Gastroesophageal sphincter (tissue), 3 donors: ENCODE results near the gene ROCK2.

Experiments
- EP300 ChIP-seq: sonication (generic); formaldehyde crosslinking; IDR thresholded peaks from one replicate; pipeline ENCODE4 v1.6.1; 2017; ENCODE audit warnings: antibody characterized with exemption, mild to moderate bottlenecking
- POLR2AphosphoS5 ChIP-seq: sonication (generic); formaldehyde crosslinking; IDR thresholded peaks from one replicate; pipeline ENCODE4 v1.6.1; 2017; ENCODE audit warnings: antibody characterized with exemption
- TF ChIP-seq, protein P1 (sequence below), 4 experiments: fragments of 200-600 bp in 2 of 4; fragments of 450-650 bp in 2 of 4; sonication (generic) in 1 of 4; IDR thresholded peaks; one replicate each; pipeline ENCODE4 v1.5.1; 2017 to 2019; ENCODE audit warnings: antibody characterized with exemption in 4 of 4, mild to moderate bottlenecking in 2 of 4, moderate library complexity in 2 of 4

DNA sequence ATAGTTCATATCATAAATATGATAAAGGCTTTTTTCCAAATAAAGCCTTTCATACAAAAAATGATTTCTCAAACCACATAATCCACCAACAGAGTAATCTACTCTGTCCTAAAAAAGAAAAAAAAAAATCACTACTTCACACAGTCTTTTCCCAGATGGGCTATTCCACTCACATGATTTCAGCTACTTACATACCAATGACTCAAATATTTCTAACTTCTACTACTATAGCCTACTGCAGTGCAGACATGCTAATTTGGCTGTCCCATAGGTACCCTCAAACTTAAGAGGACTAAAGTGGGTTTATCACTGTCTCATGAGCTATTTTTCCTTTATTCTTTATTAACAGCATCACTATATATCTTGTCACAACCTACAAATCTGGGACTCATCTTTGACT is 131.8 kb downstream of the ROCK2 start:
- TF ChIP-seq EP300 = no peak
- TF ChIP-seq, protein P1, sequence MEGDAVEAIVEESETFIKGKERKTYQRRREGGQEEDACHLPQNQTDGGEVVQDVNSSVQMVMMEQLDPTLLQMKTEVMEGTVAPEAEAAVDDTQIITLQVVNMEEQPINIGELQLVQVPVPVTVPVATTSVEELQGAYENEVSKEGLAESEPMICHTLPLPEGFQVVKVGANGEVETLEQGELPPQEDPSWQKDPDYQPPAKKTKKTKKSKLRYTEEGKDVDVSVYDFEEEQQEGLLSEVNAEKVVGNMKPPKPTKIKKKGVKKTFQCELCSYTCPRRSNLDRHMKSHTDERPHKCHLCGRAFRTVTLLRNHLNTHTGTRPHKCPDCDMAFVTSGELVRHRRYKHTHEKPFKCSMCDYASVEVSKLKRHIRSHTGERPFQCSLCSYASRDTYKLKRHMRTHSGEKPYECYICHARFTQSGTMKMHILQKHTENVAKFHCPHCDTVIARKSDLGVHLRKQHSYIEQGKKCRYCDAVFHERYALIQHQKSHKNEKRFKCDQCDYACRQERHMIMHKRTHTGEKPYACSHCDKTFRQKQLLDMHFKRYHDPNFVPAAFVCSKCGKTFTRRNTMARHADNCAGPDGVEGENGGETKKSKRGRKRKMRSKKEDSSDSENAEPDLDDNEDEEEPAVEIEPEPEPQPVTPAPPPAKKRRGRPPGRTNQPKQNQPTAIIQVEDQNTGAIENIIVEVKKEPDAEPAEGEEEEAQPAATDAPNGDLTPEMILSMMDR (IDR thresholded peaks at IDR 0.05) = no peak
- no peak for TF ChIP-seq POLR2AphosphoS5
